ENCODE measurements around the gene CA5A. TPM values are rescaled to one million over a fixed set of nuclear protein-coding genes. Genes with fewer than 3 reads are reported as not detected.
"Not testable (repeated sequence)": the region's sequence is repeated elsewhere in the genome, so short reads cannot be mapped to it uniquely, and the experiment has no call there.

CA5A gene
- total RNA-seq, 4 donors from 2014 or later = not detected

- ATAC-seq (ENCODE audit: low FRiP score) (peak; percentile 62), DNase-seq (ENCODE audit: low spot score) (no peak)
- no peak for TF ChIP-seq CTCF (IDR thresholded peaks at IDR 0.05)
Observed at GRCh38 chr16:87945351-87946042, 9.2 kb upstream of the CA5A start.

- DNase-seq (ENCODE audit: low spot score) = no peak
- no peak for TF ChIP-seq CTCF (IDR thresholded peaks at IDR 0.05)
- ATAC-seq (ENCODE audit: low FRiP score) = no peak
Observed at GRCh38 chr16:87942680-87943079, 6.4 kb upstream of the CA5A start.

GRCh38 chr16:87939562-87940423, 3.5 kb upstream of the CA5A start:
- TF ChIP-seq CTCF (IDR thresholded peaks at IDR 0.05) = no peak
- no peak for ATAC-seq (ENCODE audit: low FRiP score)
- DNase-seq (ENCODE audit: low spot score) = no peak

- DNase-seq (ENCODE audit: low spot score) (no peak), ATAC-seq (ENCODE audit: low FRiP score) (no peak)
- TF ChIP-seq CTCF (IDR thresholded peaks at IDR 0.05) = no peak
Observed at GRCh38 chr16:87938412-87938949, 2.2 kb upstream of the CA5A start.

GRCh38 chr16:87937231-87937542, 858 bp upstream of the CA5A start:
- not testable (repeated sequence) for DNase-seq (ENCODE audit: low spot score); ATAC-seq (ENCODE audit: low FRiP score)

GRCh38 chr16:87936016-87936374, 334 bp downstream of the CA5A start:
- not testable (repeated sequence) for ATAC-seq (ENCODE audit: low FRiP score); DNase-seq (ENCODE audit: low spot score)

- ATAC-seq (ENCODE audit: low FRiP score); DNase-seq (ENCODE audit: low spot score): not testable (repeated sequence)
Observed at GRCh38 chr16:87934752-87935425, 1.4 kb downstream of the CA5A start.

GRCh38 chr16:87933140-87933495, 3.2 kb downstream of the CA5A start:
- no peak for ATAC-seq (ENCODE audit: low FRiP score)
- no peak for DNase-seq (ENCODE audit: low spot score)
- no peak for TF ChIP-seq CTCF (IDR thresholded peaks at IDR 0.05)

- ATAC-seq (ENCODE audit: low FRiP score); DNase-seq (ENCODE audit: low spot score): not testable (repeated sequence)
Observed at GRCh38 chr16:87932475-87933139, 3.7 kb downstream of the CA5A start.

All from omental fat pad (tissue), 4 donors.